DOHH2 (cell line): ENCODE data around the gene TMEM131.

Source experiments
- H3F3A ChIP-seq: fragments of 200-600 bp; sonication (generic), shearing (Covaris generic); 2 replicates; pipeline ENCODE4 v1.6.0; 2016; ENCODE audit warnings: antibody characterized with exemption, mild to moderate bottlenecking; ENCODE audit not compliant: control insufficient read depth, insufficient read depth
- H3K27ac ChIP-seq: fragments of 200-600 bp; sonication (generic); 2 replicates; pipeline ENCODE4 v1.5.1; 2014; ENCODE audit warnings: low read depth, mild to moderate bottlenecking, low read length, moderate library complexity
- H3K27me3 ChIP-seq: fragments of 200-600 bp; sonication (generic); 2 replicates; pipeline ENCODE4 v1.6.1; 2014; ENCODE audit warnings: mild to moderate bottlenecking, low read length, mixed read lengths; ENCODE audit not compliant: control insufficient read depth
- H3K36me3 ChIP-seq: fragments of 200-600 bp; sonication (generic); 2 replicates; pipeline ENCODE4 v1.6.1; 2014; ENCODE audit warnings: mild to moderate bottlenecking, low read length, moderate library complexity, mixed read lengths; ENCODE audit not compliant: control insufficient read depth
- H3K4me1 ChIP-seq: fragments of 200-600 bp; sonication (generic); 2 replicates; pipeline ENCODE4 v1.6.1; 2014; ENCODE audit warnings: mild to moderate bottlenecking, low read length, mixed read lengths; ENCODE audit not compliant: control insufficient read depth
- H3K4me2 ChIP-seq: fragments of 200-600 bp; sonication (generic); 2 replicates; pipeline ENCODE4 v1.6.0; 2014; ENCODE audit warnings: mild to moderate bottlenecking, low read length, moderate library complexity
- H3K4me3 ChIP-seq: fragments of 200-600 bp; sonication (generic); 2 replicates; pipeline ENCODE4 v1.5.1; 2014; ENCODE audit warnings: mild to moderate bottlenecking, low read length, mixed read lengths
- H3K79me2 ChIP-seq: fragments of 200-600 bp; sonication (generic); 2 replicates; pipeline ENCODE4 v1.6.1; 2014; ENCODE audit warnings: mild to moderate bottlenecking, low read length, mixed read lengths; ENCODE audit not compliant: control insufficient read depth
- H3K9me2 ChIP-seq: fragments of 200-600 bp; sonication (generic); replicated peaks from 2 replicates; pipeline ENCODE4 v1.6.1; 2014; ENCODE audit warnings: mild to moderate bottlenecking, low read length, mixed read lengths; ENCODE audit not compliant: control insufficient read depth
- H3K9me3 ChIP-seq: fragments of 200-600 bp; sonication (generic); 2 replicates; pipeline ENCODE4 v1.6.1; 2014; ENCODE audit warnings: antibody characterized with exemption, low read length, mixed read lengths; ENCODE audit not compliant: control insufficient read depth, insufficient read depth
- H4K20me1 ChIP-seq: fragments of 200-600 bp; sonication (generic); 2 replicates; pipeline ENCODE4 v1.6.0; 2014; ENCODE audit warnings: low read depth, mild to moderate bottlenecking, antibody characterized with exemption, low read length, moderate library complexity; ENCODE audit not compliant: control insufficient read depth, insufficient read depth
- EZH2phosphoT487 ChIP-seq: fragments of 200-600 bp; sonication (generic); IDR thresholded peaks from 2 replicates; pipeline ENCODE4 v1.6.1; 2017; ENCODE audit warnings: borderline replicate concordance, mild to moderate bottlenecking, antibody characterized with exemption, low read length, moderate library complexity, mixed read lengths
- TF ChIP-seq, protein P1 (sequence below): fragments of 200-600 bp; sonication (generic); IDR thresholded peaks from one replicate; pipeline ENCODE4 v1.5.1; 2014; ENCODE audit warnings: antibody characterized with exemption, mild to moderate bottlenecking, low read depth, low read length; ENCODE audit not compliant: poor library complexity, severe bottlenecking

Gene TMEM131

DNA sequence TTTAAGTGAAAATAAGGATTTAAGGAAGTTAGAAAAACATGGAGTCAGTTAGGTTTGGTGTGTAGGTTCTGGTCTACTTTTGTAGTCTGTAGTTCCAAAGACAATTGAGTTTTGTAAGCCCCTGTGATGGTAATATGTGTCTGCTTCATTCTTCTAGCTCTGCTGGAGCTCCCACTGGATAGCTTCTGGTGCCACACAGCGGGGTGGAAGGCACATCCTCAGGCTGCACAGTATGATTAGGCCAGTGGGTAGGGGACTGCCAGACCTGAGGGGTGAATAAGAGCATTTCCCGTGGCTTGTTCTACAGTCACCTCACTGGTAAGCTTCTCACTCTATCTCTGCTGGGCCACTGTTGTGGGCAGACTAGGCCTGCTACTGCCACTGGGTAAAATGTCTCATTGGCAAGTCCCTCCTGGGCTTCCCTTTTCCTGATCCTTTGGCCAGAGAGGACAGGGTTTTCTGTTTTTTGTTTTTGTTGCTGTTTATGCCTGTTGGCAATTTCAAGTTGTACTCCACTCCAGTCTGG lies 44.5 kb downstream of the TMEM131 start:
- H3K4me3 ChIP-seq, result no peak overlapping the region
- no peak overlapping the region for H3K27ac ChIP-seq
- peaks cover 6% of the 10 kb centered on the region; the same call in 1 of the 2 replicates for H4K20me1 ChIP-seq
- TF ChIP-seq, protein P1, sequence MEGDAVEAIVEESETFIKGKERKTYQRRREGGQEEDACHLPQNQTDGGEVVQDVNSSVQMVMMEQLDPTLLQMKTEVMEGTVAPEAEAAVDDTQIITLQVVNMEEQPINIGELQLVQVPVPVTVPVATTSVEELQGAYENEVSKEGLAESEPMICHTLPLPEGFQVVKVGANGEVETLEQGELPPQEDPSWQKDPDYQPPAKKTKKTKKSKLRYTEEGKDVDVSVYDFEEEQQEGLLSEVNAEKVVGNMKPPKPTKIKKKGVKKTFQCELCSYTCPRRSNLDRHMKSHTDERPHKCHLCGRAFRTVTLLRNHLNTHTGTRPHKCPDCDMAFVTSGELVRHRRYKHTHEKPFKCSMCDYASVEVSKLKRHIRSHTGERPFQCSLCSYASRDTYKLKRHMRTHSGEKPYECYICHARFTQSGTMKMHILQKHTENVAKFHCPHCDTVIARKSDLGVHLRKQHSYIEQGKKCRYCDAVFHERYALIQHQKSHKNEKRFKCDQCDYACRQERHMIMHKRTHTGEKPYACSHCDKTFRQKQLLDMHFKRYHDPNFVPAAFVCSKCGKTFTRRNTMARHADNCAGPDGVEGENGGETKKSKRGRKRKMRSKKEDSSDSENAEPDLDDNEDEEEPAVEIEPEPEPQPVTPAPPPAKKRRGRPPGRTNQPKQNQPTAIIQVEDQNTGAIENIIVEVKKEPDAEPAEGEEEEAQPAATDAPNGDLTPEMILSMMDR, result no peak
- no peak for TF ChIP-seq EZH2phosphoT487
- H3K4me2 ChIP-seq, result no peak overlapping the region
- H3K4me1 ChIP-seq, result peaks cover 63% of the 10 kb centered on the region
- H3K36me3 ChIP-seq, result no peaks in the 10 kb centered on the region
- peaks cover 100% of the 10 kb centered on the region for H3K79me2 ChIP-seq
- no peaks in the 10 kb centered on the region for H3K27me3 ChIP-seq
- H3K9me3 ChIP-seq, result no peaks in the 10 kb centered on the region
- no peaks in the 10 kb centered on the region for H3K9me2 ChIP-seq
- no peaks in the 10 kb centered on the region for H3F3A ChIP-seq

DNA sequence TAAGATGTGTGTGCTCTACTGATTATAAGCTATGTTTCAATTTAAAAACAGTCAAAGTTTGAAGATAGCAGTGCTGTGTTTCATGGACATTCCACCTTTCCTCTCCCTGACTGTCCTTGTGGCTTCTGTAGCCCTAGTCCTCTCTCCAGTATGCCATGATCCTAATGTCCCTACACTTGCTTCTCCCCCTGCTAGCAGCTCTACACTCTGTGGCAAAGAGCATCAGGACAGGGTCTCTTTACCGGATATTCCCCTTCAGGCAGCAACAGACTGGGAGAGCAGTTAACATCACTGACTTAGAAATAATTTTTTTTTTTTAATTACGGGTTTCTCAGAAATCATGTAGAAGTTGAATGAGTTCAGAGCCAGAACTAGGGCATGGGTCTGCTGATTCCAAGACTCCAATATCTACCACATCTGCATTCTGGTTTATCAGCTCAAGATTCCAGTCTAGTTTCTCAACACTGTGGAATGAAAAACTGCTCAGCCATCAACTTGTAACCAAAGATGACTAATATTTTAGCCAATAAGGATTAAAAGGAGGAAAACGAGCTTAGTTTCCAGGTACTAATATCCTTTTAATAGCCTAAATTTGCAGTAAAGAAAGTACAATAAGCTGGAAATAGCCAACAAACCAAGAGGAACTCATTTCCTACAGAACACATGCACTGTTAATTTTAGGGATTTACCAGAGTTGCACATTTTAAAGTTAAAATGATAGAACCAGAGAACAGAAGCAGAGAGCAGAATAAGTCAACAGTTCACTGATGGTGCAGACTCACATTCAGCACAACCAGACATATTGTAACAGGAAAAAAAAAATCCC lies 45.2 kb downstream of the TMEM131 start:
- Histone ChIP-seq H4K20me1 (peaks cover 6% of the 10 kb centered on the region; the same call in 1 of the 2 replicates), H3K4me2 (peak overlapping the region; percentile 13; the same call in 1 of the 2 replicates), H3K79me2 (peaks cover 99% of the 10 kb centered on the region), H3K4me1 (peaks cover 66% of the 10 kb centered on the region), H3K4me3 (no peak overlapping the region), H3K27ac (no peak overlapping the region), H3K9me3 (no peaks in the 10 kb centered on the region), H3K9me2 (no peaks in the 10 kb centered on the region), H3K36me3 (no peaks in the 10 kb centered on the region), H3F3A (no peaks in the 10 kb centered on the region), H3K27me3 (no peaks in the 10 kb centered on the region)
- TF ChIP-seq, protein P1, result no peak
- no peak for TF ChIP-seq EZH2phosphoT487

DNA sequence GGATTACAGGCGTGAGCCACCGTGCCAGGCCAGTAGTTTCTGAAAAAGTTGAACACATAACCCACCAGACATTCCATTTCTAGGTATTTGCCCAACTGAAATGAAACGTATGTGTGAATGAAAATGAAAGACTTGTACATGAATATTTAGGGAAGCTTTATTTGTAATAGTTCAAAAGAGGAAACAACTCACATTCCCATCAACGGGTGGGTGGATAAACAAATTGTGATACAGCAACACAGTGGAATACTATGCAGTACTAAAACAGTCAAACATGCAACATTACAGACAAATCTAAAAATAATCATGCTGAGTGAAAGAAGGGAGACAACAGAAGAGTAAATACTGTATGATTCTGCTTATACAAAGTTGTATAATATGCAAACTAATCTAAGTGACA lies 46.8 kb downstream of the TMEM131 start:
- H3F3A ChIP-seq, result no peaks in the 10 kb centered on the region
- H3K27me3 ChIP-seq, result no peaks in the 10 kb centered on the region
- H3K36me3 ChIP-seq, result no peaks in the 10 kb centered on the region
- H3K9me3 ChIP-seq, result no peaks in the 10 kb centered on the region
- peaks cover 6% of the 10 kb centered on the region; the same call in 1 of the 2 replicates for H4K20me1 ChIP-seq
- peak overlapping the region; percentile 19 for H3K4me2 ChIP-seq
- H3K27ac ChIP-seq, result no peak overlapping the region
- TF ChIP-seq, protein P1, result no peak
- no peak for TF ChIP-seq EZH2phosphoT487
- H3K4me1 ChIP-seq, result peaks cover 53% of the 10 kb centered on the region
- 0 out of 2 replicates have a peak overlapping the region, but pooled peaks have one; percentile 4 for H3K4me3 ChIP-seq
- H3K9me2 ChIP-seq, result no peaks in the 10 kb centered on the region
- peaks cover 99% of the 10 kb centered on the region for H3K79me2 ChIP-seq
